DMS53 (cell line): ENCODE results near the gene MAN2B2.

Source experiments
- DNase-seq: peaks from one replicate; lab custom pipeline; 2025; lab: John Stamatoyannopoulos, UW

Gene MAN2B2

GRCh38 chr4:6574747-6575502 lies at the start of gene MAN2B2:
Gene MAN2B2 (plus strand): TSS chr4:6575189. CDS start chr4:6575211, 22 bp downstream.
- peak; percentile 98 for DNase-seq

- no peak for DNase-seq
These were observed 49.5 kb upstream of the MAN2B2 start for GRCh38 chr4:6525474-6525873.

- no peak for DNase-seq
These were observed 48.8 kb upstream of the MAN2B2 start for GRCh38 chr4:6526156-6526555.

- no peak for DNase-seq
These were observed 48.3 kb upstream of the MAN2B2 start for GRCh38 chr4:6526671-6527091.

- DNase-seq: no peak
These were observed 47.7 kb upstream of the MAN2B2 start for GRCh38 chr4:6527259-6527658.

- DNase-seq: no peak
These were observed 47.0 kb upstream of the MAN2B2 start for GRCh38 chr4:6527683-6528595.

GRCh38 chr4:6529021-6529420 lies 46.0 kb upstream of the MAN2B2 start:
- no peak for DNase-seq

- no peak for DNase-seq
These were observed 44.7 kb upstream of the MAN2B2 start for GRCh38 chr4:6530301-6530700.

- DNase-seq: no peak
These were observed 44.0 kb upstream of the MAN2B2 start for GRCh38 chr4:6530964-6531363.

- DNase-seq: no peak
These were observed 42.9 kb upstream of the MAN2B2 start for GRCh38 chr4:6532102-6532501.

GRCh38 chr4:6532658-6533057 lies 42.3 kb upstream of the MAN2B2 start:
- no peak for DNase-seq

GRCh38 chr4:6534050-6534449 lies 40.9 kb upstream of the MAN2B2 start:
- no peak for DNase-seq

GRCh38 chr4:6534618-6535328 lies 40.2 kb upstream of the MAN2B2 start:
- no peak for DNase-seq

GRCh38 chr4:6535329-6535692 lies 39.7 kb upstream of the MAN2B2 start:
- no peak for DNase-seq

GRCh38 chr4:6535706-6536105 lies 39.3 kb upstream of the MAN2B2 start:
- DNase-seq: no peak

- no peak for DNase-seq
These were observed 36.9 kb upstream of the MAN2B2 start for GRCh38 chr4:6538111-6538510.

- DNase-seq: peak; percentile 93
These were observed 36.4 kb upstream of the MAN2B2 start for GRCh38 chr4:6538575-6538974.

GRCh38 chr4:6539009-6539764 lies 35.8 kb upstream of the MAN2B2 start:
- peak; percentile 71 for DNase-seq

- no peak for DNase-seq
These were observed 34.1 kb upstream of the MAN2B2 start for GRCh38 chr4:6540879-6541278.

- no peak for DNase-seq
These were observed 33.2 kb upstream of the MAN2B2 start for GRCh38 chr4:6541789-6542188.

GRCh38 chr4:6542951-6543350 lies 32.0 kb upstream of the MAN2B2 start:
- DNase-seq: no peak

- no peak for DNase-seq
These were observed 28.9 kb upstream of the MAN2B2 start for GRCh38 chr4:6546091-6546490.
